Right lobe of liver (tissue), 6 donors: ENCODE results near the gene EMX2. TPM values are rescaled to one million over a fixed set of nuclear protein-coding genes. Genes with fewer than 3 reads are reported as not detected.

Source experiments
- ATAC-seq, 4 donors: fragments of 200-7000 bp; cut with Tn5 transposase; one replicate each; pipeline ENCODE4 v1.9.1; 2020; ENCODE audit warnings: mild to moderate bottlenecking in 4 of 4, moderate library complexity in 4 of 4
- DNase-seq, 3 donors: peaks; one replicate each; pipeline ENCODE4 v3.0.0-alpha.2; 2020
- H3K27ac ChIP-seq, 3 donors: fragments of 200-600 bp; one replicate each; pipeline ENCODE4 v1.8.0; 2022
- H3K27me3 ChIP-seq, 2 donors: fragments of 200-600 bp; one replicate each; pipeline ENCODE4 v1.8.0; 2022
- H3K36me3 ChIP-seq, 4 donors: fragments of 200-600 bp; sonication (generic) in 1 of 4; one replicate each; pipeline versions ENCODE4 v1.5.1 to v1.8.0; 2017 to 2022; ENCODE audit warnings: control low read depth in 1 of 4
- H3K4me1 ChIP-seq, 4 donors: fragments of 200-600 bp; sonication (generic) in 1 of 4; one replicate each; pipeline versions ENCODE4 v1.5.1 to v1.8.0; 2017 to 2022; ENCODE audit warnings: control low read depth in 1 of 4
- H3K4me3 ChIP-seq, 3 donors: fragments of 200-600 bp; one replicate each; pipeline ENCODE4 v1.8.0; 2022
- H3K9me3 ChIP-seq, 4 donors: fragments of 200-600 bp; sonication (generic) in 1 of 4; one replicate each; pipeline versions ENCODE4 v1.5.1 to v1.8.0; 2017 to 2022; ENCODE audit warnings: control low read depth in 1 of 4
- POLR2A ChIP-seq: fragments of 450-650 bp; IDR thresholded peaks from one replicate; pipeline ENCODE4 v1.6.1; 2017; ENCODE audit warnings: antibody characterized with exemption, mild to moderate bottlenecking
- WGBS: methylation state at CpG from one replicate; pipeline ENCODE4 v1.1.6; 2018; ENCODE audit warnings: low coverage, low lambda C conversion rate; ENCODE audit not compliant: insufficient coverage; ENCODE audit errors: missing lambda C conversion rate; 5-methylcytosine and 5-hydroxymethylcytosine counted together
- intact Hi-C, 2 donors: fragments of 100-400 bp; cut with DNase I; formaldehyde crosslinking; loops; one replicate each; pipeline versions ENCODE4 v1.11.2 to v1.14.1; 2022
- total RNA-seq, 6 experiments: library from RNA; depleted of rRNA in 2 of 6; stranded (reverse); fragments of >200 nt in 2 of 6; fragmentation: NEBNext Ultra II Directional in 3 of 6; extraction: Animal tissue kit (Norgen Biotek cat#: 25700) in 3 of 6; gene quantifications; one replicate each; pipeline versions ENCODE4 v1.1.0 to v1.2.4, GENCODE V29; 2016 to 2023
- TF ChIP-seq, protein P1 (sequence below), 4 donors: fragments of 200-600 bp in 3 of 4; fragments of 450-650 bp in 1 of 4; IDR thresholded peaks; one replicate each; pipeline versions ENCODE4 v1.5.1 to v1.8.0; 2016 to 2022; ENCODE audit warnings: antibody characterized with exemption in 4 of 4, mild to moderate bottlenecking in 2 of 4
- donor health status: DM: no; HTN: yes; CAD: no.
- donor health status: DM: no; HTN: no; CAD: no.
- donor health status: DM: no; HTN: no; CAD: no.
- donor health status: DM: no; HTN: yes; CAD: no.
- donor health status: DM: no; HTN: yes; CAD: no.

Gene EMX2
- total RNA-seq, 6 experiments from 2014 or later, result not detected

DNA sequence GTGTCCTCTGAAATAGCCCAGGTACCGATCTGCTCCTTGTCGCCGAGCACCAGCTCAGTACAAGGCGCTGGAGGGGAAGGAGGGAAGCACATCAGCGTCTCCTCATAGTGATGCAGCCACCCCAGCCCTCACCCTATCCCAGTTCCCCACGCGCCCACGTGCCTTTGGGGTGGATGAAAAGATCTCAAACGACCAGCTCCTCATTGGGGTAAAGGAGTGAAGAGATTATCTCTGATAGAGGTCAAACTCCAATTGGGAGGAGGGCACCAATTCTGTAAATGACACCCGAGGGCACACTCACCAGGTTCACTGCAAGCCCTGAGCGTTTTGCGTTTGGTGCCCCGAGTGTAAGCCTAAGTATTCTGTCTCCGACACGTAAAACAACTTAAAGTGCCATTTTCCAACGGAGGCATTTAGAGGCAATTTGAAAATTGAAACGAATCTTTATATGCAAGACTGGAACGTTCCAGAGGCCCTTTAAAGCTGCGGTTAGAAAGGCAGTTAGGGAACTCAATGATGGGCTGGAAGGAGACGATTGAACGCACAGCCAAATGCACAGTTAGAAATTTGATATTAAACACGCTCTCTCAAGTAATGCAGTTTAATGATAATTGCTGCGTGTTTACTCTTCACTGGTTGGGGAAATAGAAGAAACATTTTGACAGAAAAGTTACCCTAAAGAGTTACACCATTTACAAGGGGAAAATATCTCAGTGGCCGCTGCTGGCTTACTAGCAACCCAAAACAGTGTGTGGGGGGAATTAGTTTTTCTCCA lies 8.9 kb upstream of the EMX2 start:
- no peak overlapping the region for H3K27ac ChIP-seq
- H3K36me3 ChIP-seq, result no peaks in the 10 kb centered on the region
- DNase-seq, result no peak
- ATAC-seq, result no peak
- no peak overlapping the region for H3K4me3 ChIP-seq
- intact Hi-C loops, result no loop called here
- WGBS, result 2% methylated on average over 23 of the region's 24 CpGs
- H3K9me3 ChIP-seq, result no peaks in the 10 kb centered on the region
- TF ChIP-seq POLR2A, result no peak
- TF ChIP-seq, protein P1, sequence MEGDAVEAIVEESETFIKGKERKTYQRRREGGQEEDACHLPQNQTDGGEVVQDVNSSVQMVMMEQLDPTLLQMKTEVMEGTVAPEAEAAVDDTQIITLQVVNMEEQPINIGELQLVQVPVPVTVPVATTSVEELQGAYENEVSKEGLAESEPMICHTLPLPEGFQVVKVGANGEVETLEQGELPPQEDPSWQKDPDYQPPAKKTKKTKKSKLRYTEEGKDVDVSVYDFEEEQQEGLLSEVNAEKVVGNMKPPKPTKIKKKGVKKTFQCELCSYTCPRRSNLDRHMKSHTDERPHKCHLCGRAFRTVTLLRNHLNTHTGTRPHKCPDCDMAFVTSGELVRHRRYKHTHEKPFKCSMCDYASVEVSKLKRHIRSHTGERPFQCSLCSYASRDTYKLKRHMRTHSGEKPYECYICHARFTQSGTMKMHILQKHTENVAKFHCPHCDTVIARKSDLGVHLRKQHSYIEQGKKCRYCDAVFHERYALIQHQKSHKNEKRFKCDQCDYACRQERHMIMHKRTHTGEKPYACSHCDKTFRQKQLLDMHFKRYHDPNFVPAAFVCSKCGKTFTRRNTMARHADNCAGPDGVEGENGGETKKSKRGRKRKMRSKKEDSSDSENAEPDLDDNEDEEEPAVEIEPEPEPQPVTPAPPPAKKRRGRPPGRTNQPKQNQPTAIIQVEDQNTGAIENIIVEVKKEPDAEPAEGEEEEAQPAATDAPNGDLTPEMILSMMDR (IDR thresholded peaks at IDR 0.05), result no peak
- peaks cover 0 to 15% (median 0%) of the 10 kb centered on the region in 4 donors for H3K4me1 ChIP-seq
- peaks cover 12 to 61% of the 10 kb centered on the region in 2 donors for H3K27me3 ChIP-seq

DNA sequence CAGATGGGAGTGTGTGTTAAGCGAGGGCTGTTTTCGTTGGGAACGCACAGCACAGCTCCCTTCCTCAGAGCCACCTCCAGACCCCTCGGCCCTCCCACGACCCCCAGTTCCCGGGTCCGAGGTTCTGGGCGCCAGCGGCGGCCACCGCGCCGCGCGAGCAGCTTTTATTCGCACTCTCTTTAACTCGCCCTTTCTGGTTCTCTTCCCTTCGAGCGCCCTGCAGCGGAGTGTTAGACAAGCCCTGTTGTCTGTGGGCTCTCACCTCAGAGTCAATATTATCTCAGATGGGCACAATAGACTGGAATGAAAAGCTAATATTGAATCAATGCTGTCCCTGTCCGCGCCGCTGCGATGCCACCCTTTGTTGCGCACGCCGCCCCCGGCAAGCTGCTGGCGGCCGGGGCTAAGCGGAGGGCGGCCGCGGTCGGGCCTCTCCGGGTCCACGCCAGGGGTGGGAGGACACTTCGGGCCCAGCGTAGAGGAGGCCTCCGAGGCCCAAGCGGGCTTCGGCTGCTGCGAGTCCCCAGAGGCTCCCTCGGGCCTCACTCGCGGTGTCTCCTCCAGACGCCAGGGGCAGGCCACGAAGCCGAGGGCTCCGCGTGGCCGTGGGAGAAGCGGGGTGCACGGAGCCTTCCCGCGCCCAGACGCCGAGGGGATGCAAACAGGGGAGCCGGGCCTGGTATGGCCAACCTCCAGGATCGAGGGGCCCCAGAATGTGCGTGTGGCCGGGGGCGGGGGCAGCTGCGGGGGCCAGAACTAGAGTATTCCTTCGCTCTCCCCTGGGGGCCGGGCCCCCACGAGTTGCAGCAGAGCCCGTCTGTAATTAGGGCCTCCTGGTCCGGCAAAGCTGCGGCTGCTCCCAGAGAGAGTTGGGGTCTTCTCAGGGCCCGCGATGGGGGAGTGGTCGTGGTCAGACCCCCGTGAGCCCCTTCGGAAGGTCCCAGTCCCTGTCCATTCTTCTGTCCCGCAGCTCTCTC lies 7.9 kb upstream of the EMX2 start:
- Histone ChIP-seq H3K27me3 (peaks cover 12 to 61% of the 10 kb centered on the region in 2 donors), H3K4me1 (peaks cover 0 to 20% (median 0%) of the 10 kb centered on the region in 4 donors), H3K4me3 (no peak overlapping the region), H3K36me3 (no peaks in the 10 kb centered on the region), H3K9me3 (no peaks in the 10 kb centered on the region), H3K27ac (no peak overlapping the region)
- WGBS, result 2% methylated on average over 37 of the region's 76 CpGs
- TF ChIP-seq, protein P1 (IDR thresholded peaks at IDR 0.05), result no peak
- no peak for TF ChIP-seq POLR2A
- DNase-seq, result no peak
- no peak for ATAC-seq
- intact Hi-C loops, result no loop called here

DNA sequence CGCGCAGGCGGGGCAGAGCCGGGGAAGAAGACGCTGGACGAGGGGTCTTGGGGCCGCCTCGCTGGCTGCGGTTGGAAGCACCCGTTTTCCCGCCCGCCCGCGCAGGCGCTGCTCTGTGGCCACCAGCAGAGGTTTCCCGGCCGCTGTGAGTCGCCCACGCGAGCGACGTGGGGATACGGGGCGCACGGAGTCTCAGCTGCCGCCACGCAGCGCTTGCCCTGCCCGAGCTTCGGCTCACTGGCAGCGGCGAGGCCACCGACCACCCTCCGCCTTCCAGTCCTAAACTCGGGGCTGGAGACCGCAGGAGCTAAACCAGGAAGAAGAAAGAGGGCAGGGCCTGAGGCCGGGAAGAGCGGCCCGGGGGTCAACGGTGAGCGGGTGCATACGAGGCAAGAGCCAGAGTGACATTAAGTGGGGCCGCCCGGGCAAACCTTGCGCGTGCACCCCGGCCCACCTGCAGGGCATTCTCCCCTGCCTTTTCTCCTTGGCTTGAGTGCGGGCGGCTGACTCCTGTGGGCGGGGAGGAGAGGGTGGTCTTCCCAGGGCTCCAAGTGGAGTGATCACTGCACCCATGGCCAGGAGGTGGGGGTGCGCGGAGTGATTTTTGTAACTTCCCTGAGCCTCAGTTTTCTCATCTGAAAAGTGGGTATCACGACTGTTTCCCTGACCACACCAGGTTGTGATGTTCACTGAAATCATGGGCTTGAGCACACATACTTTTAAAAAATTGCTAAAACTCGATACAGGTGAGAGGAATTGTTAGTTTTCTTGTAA lies 7.1 kb upstream of the EMX2 start:
- DNase-seq (no peak), ATAC-seq (no peak)
- no peak for TF ChIP-seq POLR2A
- TF ChIP-seq, protein P1 (IDR thresholded peaks at IDR 0.05), result no peak
- H3K4me1 ChIP-seq, result peaks cover 0 to 20% (median 0%) of the 10 kb centered on the region in 4 donors
- H3K4me3 ChIP-seq, result no peak overlapping the region
- intact Hi-C loops, result no loop called here
- no peaks in the 10 kb centered on the region for H3K9me3 ChIP-seq
- H3K36me3 ChIP-seq, result no peaks in the 10 kb centered on the region
- 16% methylated on average over 4 of the region's 54 CpGs for WGBS
- H3K27ac ChIP-seq, result no peak overlapping the region
- peaks cover 12 to 61% of the 10 kb centered on the region in 2 donors for H3K27me3 ChIP-seq
